Mesendoderm (in vitro differentiated cells): ENCODE results near the gene NACAD. TPM values are rescaled to one million over a fixed set of nuclear protein-coding genes. Genes with fewer than 3 reads are reported as not detected.

Experiments
- small RNA-seq: library from polyadenylated mRNA; stranded (forward); fragments of <200 nt; extraction: miRNeasy Mini kit (QIAGEN cat#:217004); gene quantifications from one replicate; pipeline ENCODE3, GENCODE V24; 2013; ENCODE audit not compliant: insufficient read depth

The NACAD gene

Small RNA genes within 50 kb of the gene (small RNA-seq; reads per million reads assigned to genes)
- gene SNORA5A (1.3 reads per million), gene SNORA5B (not detected), gene SNORA5C (5.0 reads per million, percentile 70 among the genes with 10 or more reads in this experiment)
